KMS-11 (cell line): ENCODE results near the gene SETBP1.

ENCODE experiments used
- H2AFZ ChIP-seq: fragments of 200-600 bp; sonication (generic); 2 replicates; pipeline ENCODE4 v1.6.1; 2016; ENCODE audit warnings: antibody characterized with exemption, mixed run types, low read depth
- H3K27ac ChIP-seq: fragments of 200-600 bp; sonication (generic); 2 replicates; pipeline ENCODE4 v1.6.1; 2016; ENCODE audit warnings: mild to moderate bottlenecking, mixed run types
- H3K27me3 ChIP-seq: fragments of 200-600 bp; sonication (generic); 2 replicates; pipeline ENCODE4 v1.6.1; 2017; ENCODE audit warnings: mild to moderate bottlenecking, low read depth, mixed run types, moderate library complexity; ENCODE audit not compliant: insufficient read depth
- H3K36me3 ChIP-seq: fragments of 200-600 bp; sonication (generic); 2 replicates; pipeline ENCODE4 v1.6.1; 2017; ENCODE audit warnings: mild to moderate bottlenecking, mixed run types; ENCODE audit not compliant: insufficient read depth
- H3K4me1 ChIP-seq: fragments of 200-600 bp; sonication (generic); 2 replicates; pipeline ENCODE4 v1.6.1; 2016; ENCODE audit warnings: mild to moderate bottlenecking, low read depth, mixed run types; ENCODE audit not compliant: poor library complexity, severe bottlenecking
- H3K4me2 ChIP-seq: fragments of 200-600 bp; sonication (generic); 2 replicates; pipeline ENCODE4 v1.7.0; 2016; ENCODE audit warnings: mild to moderate bottlenecking, mixed run types
- H3K4me3 ChIP-seq: fragments of 200-600 bp; sonication (generic); IDR thresholded peaks from 2 replicates; pipeline ENCODE4 v1.6.1; 2017; ENCODE audit warnings: low read depth, low read length, mixed read lengths; ENCODE audit not compliant: insufficient read depth
- H3K79me2 ChIP-seq: fragments of 200-600 bp; sonication (generic); 2 replicates; pipeline ENCODE4 v1.6.1; 2016; ENCODE audit warnings: low read depth, mixed run types; ENCODE audit not compliant: insufficient read depth
- H3K9ac ChIP-seq: fragments of 200-600 bp; sonication (generic); 2 replicates; pipeline ENCODE4 v1.6.1; 2016; ENCODE audit warnings: mild to moderate bottlenecking, mixed run types
- H4K20me1 ChIP-seq: fragments of 200-600 bp; sonication (generic); 2 replicates; pipeline ENCODE4 v1.6.1; 2016; ENCODE audit warnings: mild to moderate bottlenecking, mixed run types; ENCODE audit not compliant: insufficient read depth
- CTCF ChIP-seq: fragments of 200-600 bp; sonication (generic); conservative IDR thresholded peaks from 2 replicates; pipeline ENCODE4 v1.6.1; 2017; ENCODE audit warnings: low read depth, mild to moderate bottlenecking, antibody characterized with exemption, low read length, moderate library complexity, mixed read lengths

Gene SETBP1

GRCh38 chr18:44771572-44771955 is 90.9 kb downstream of the SETBP1 start:
- H4K20me1 ChIP-seq, result no peaks in the 10 kb centered on the region
- H3K4me3 ChIP-seq, result no peak overlapping the region
- H3K79me2 ChIP-seq, result peaks cover 39% of the 10 kb centered on the region; the same call in 1 of the 2 replicates
- no peaks in the 10 kb centered on the region for H3K27me3 ChIP-seq
- no peaks in the 10 kb centered on the region for H3K36me3 ChIP-seq
- H3K9ac ChIP-seq, result no peak overlapping the region
- peaks cover 71% of the 10 kb centered on the region for H3K4me1 ChIP-seq
- no peak overlapping the region for H3K27ac ChIP-seq
- no peak overlapping the region for H2AFZ ChIP-seq
- TF ChIP-seq CTCF, result no peak
- H3K4me2 ChIP-seq, result no peak overlapping the region

DNA sequence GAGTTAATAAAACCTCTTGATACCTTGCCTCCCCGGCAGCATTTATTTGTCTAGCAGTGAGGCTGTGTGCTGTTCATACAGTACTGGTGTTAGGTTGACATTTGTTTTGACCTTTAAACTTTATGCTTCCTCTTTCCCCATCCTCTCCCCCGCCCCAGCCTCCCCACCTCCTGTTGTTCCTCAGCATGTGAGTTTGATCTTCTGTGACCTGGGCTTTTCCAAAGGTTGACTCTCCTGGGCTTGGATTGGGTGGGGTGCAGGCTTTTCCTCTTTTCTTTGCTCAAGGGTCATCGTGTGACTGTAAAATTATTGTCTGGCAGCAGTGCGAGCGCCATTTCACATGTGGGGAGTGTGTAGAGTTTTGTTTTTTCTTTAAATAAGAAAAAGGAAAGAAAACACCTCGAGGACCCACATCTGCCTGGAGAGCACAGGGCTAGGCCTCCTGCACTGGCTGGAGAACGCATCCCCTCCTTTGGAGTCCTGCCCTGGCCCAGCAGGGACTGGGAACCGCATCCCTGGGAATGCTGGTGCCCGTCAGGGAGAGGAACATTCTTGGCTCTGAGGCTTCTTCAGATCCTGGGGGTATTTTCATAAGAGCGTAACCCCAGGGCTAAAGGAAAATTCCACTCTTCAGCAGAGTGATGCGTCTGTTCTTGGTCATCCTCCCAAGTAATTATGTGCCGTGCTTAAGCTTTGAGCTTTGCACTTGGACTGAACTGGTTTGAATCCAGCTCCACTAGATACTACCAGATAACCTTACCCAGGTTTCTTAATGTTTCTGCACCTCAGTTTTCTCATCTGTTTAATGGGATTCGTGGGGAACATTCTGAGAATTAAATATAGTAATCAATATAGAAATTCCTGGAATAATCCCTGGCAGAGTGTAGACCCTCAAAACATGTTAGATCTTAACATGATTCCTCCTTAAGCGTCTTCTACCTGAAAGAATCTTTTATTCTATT is 91.5 kb downstream of the SETBP1 start:
- H3K79me2 ChIP-seq, result peaks cover 33% of the 10 kb centered on the region; the same call in 1 of the 2 replicates
- no peaks in the 10 kb centered on the region for H3K27me3 ChIP-seq
- H3K27ac ChIP-seq, result no peak overlapping the region
- peaks cover 67% of the 10 kb centered on the region for H3K4me1 ChIP-seq
- H4K20me1 ChIP-seq, result no peaks in the 10 kb centered on the region
- TF ChIP-seq CTCF, result no peak
- no peaks in the 10 kb centered on the region for H3K36me3 ChIP-seq
- H3K4me3 ChIP-seq, result no peak overlapping the region
- no peak overlapping the region for H2AFZ ChIP-seq
- no peak overlapping the region for H3K4me2 ChIP-seq
- no peak overlapping the region for H3K9ac ChIP-seq

DNA sequence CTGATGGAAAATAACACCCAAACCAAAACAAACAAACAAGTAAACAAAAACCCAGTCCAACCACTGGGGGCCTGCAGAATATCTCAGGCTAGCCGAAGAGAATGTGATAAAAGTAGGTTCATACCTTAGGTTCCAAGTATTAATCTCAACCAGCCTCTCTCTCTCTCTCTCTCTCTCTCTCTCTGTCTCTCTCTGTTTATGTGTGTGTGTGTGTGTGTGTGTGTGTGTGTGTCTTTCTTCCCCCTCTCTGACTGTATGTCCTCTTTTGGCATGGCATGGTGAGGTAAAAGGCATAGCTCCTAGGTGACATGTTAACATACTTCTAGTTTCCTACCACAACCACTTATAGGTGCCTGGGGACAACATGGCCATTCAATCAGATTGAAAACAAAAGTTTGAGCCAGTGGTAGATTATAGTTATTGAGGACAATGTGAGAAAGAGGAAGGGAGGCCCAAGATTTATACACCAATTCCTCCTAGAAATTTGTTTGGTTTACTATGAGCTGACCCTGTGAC is 93.0 kb downstream of the SETBP1 start:
- H3K27ac ChIP-seq, result no peak overlapping the region
- no peak overlapping the region; the same call in 1 of the 2 replicates for H3K4me2 ChIP-seq
- TF ChIP-seq CTCF, result no peak
- no peaks in the 10 kb centered on the region for H3K27me3 ChIP-seq
- no peak overlapping the region for H3K9ac ChIP-seq
- H3K79me2 ChIP-seq, result peaks cover 21% of the 10 kb centered on the region; the same call in 1 of the 2 replicates
- H3K4me1 ChIP-seq, result peaks cover 70% of the 10 kb centered on the region
- H2AFZ ChIP-seq, result no peak overlapping the region
- no peaks in the 10 kb centered on the region for H4K20me1 ChIP-seq
- no peaks in the 10 kb centered on the region for H3K36me3 ChIP-seq
- H3K4me3 ChIP-seq, result no peak overlapping the region

DNA sequence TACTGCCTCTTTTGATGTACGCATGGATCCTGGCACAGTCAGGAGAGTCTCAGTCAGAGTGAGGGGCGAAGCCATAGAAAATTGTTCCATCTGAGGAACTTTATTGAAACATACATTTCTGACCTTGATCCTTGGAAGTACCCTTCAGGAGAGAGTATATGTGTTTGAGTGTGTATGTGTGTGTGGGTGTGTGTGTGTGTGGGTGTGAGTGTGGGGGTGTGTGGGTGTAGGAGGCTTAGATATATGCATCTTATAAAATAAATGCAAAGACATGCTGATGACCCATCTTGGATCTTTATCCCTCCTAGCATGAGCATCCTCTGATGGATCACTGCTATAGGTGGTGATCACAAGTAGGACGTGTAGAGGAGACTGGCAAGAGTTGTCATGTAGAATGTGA is 93.5 kb downstream of the SETBP1 start:
- Histone ChIP-seq H3K79me2 (peaks cover 21% of the 10 kb centered on the region; the same call in 1 of the 2 replicates), H3K27ac (no peak overlapping the region), H3K27me3 (no peaks in the 10 kb centered on the region)

More for the DNA sequence above, 93.5 kb downstream of the SETBP1 start:
- Histone ChIP-seq H3K4me3 (no peak overlapping the region), H3K36me3 (no peaks in the 10 kb centered on the region), H2AFZ (no peak overlapping the region), H3K4me2 (no peak overlapping the region), H3K9ac (no peak overlapping the region), H4K20me1 (no peaks in the 10 kb centered on the region), H3K4me1 (peaks cover 74% of the 10 kb centered on the region)
- TF ChIP-seq CTCF, result no peak
